GM12878 (cell line): ENCODE data around the gene OSBPL5. TPM values are rescaled to one million over a fixed set of nuclear protein-coding genes. Genes with fewer than 3 reads are reported as not detected.

Experiments used
- ATAC-seq: fragments of 200-7000 bp; cut with Tn5 transposase; 3 replicates; pipeline ENCODE4 v1.9.1; 2020; ENCODE audit warnings: mild to moderate bottlenecking, moderate library complexity
- BruUV-seq: library from RNA; stranded (reverse); fragments of 400-500 nt; replicated peaks from 2 replicates; lab custom pipeline; 2021; lab: Mats Ljungman, UMichigan
- CTCF ChIA-PET: fragments of 300-600 bp; sonication (Branson Sonifier 250); formaldehyde crosslinking; extraction: SDS; loops from one replicate; lab custom pipeline; 2021; ENCODE audit warnings: inconsistent platforms; lab: Yijun Ruan, JAX
- POLR2A ChIA-PET: fragments of 350-600 bp; formaldehyde crosslinking; extraction: SDS; loops from one replicate; lab custom pipeline; 2021; ENCODE audit warnings: inconsistent platforms; lab: Charles Lee
- RAD21 ChIA-PET: fragments of 300-600 bp; sonication (Branson Sonifier 250); formaldehyde crosslinking; loops from one replicate; lab custom pipeline; 2023; ENCODE audit warnings: antibody characterized with exemption; ENCODE audit not compliant: unreplicated experiment; lab: Charles Lee
- SMC1A ChIA-PET: fragments of 300-600 bp; sonication (Branson Sonifier 250); formaldehyde crosslinking; loops from one replicate; lab custom pipeline; 2023; ENCODE audit not compliant: unreplicated experiment, uncharacterized antibody; lab: Charles Lee
- DNase-seq: peaks from one replicate; pipeline ENCODE4 v3.0.0-alpha.2; 2011; ENCODE audit warnings: low read depth, low spot score
- FAIRE-seq: peaks from 3 replicates; lab custom pipeline; 2011; peaks lifted over from hg19 to GRCh38; lab: Jason Lieb, UNC
- H2AFZ ChIP-seq: 2 replicates; pipeline ENCODE4 v1.6.0; 2011; ENCODE audit warnings: low read depth, low read length, control low read depth; ENCODE audit not compliant: control insufficient read depth
- H3K27ac ChIP-seq: 2 replicates; pipeline ENCODE4 v1.5.1; 2011; ENCODE audit warnings: control low read depth; ENCODE audit not compliant: control insufficient read depth, insufficient read depth
- H3K27me3 ChIP-seq, 2 experiments: replicated peaks in 1 of 2; 2 replicates each; pipeline versions ENCODE4 v1.6.0 to v1.6.1; 2011; ENCODE audit warnings: low read length in 1 of 2; ENCODE audit not compliant: control insufficient read depth in 2 of 2, insufficient read depth in 2 of 2
- H3K36me3 ChIP-seq, 2 experiments: 2 replicates each; pipeline ENCODE4 v1.5.1; 2011; ENCODE audit warnings: low read length in 1 of 2; ENCODE audit not compliant: control insufficient read depth in 2 of 2, insufficient read depth in 2 of 2
- H3K4me1 ChIP-seq: 2 replicates; pipeline ENCODE4 v1.6.1; 2011; ENCODE audit warnings: mild to moderate bottlenecking, low read length, moderate library complexity, mixed read lengths; ENCODE audit not compliant: control insufficient read depth, insufficient read depth
- H3K4me2 ChIP-seq: 2 replicates; pipeline ENCODE4 v1.6.0; 2011; ENCODE audit warnings: control low read depth; ENCODE audit not compliant: control insufficient read depth, insufficient read depth
- H3K4me3 ChIP-seq: fragments of 200-600 bp; sonication (generic); 2 replicates; pipeline ENCODE4 v1.5.1; 2016
- H3K79me2 ChIP-seq: 2 replicates; pipeline ENCODE4 v1.6.0; 2011; ENCODE audit warnings: low read length; ENCODE audit not compliant: control insufficient read depth, insufficient read depth
- H3K9ac ChIP-seq: 2 replicates; pipeline ENCODE4 v1.8.0; 2011; ENCODE audit warnings: low read length, control low read depth, mixed read lengths; ENCODE audit not compliant: control insufficient read depth, insufficient read depth
- H3K9me3 ChIP-seq: replicated peaks from 3 replicates; pipeline ENCODE4 v1.5.1; 2011; ENCODE audit warnings: mild to moderate bottlenecking, low read length; ENCODE audit not compliant: control insufficient read depth, insufficient read depth
- H4K20me1 ChIP-seq: 2 replicates; pipeline ENCODE4 v1.6.0; 2011; ENCODE audit not compliant: control insufficient read depth, insufficient read depth
- BACH1 ChIP-seq: fragments of 450-650 bp; IDR thresholded peaks from 2 replicates; pipeline ENCODE4 v1.6.1; 2017; ENCODE audit warnings: mild to moderate bottlenecking, borderline replicate concordance
- EGR1 ChIP-seq, 2 experiments: IDR thresholded peaks; 1 replicate in 1 of 2; 2 replicates in 1 of 2; pipeline ENCODE4 v1.6.1; 2011 to 2012; ENCODE audit warnings: low read depth in 2 of 2, low read length in 2 of 2, borderline replicate concordance in 1 of 2, mild to moderate bottlenecking in 1 of 2, moderate library complexity in 1 of 2
- WGBS: methylation state at CpG from one replicate; pipeline ENCODE4 v1.1.6; 2016; ENCODE audit warnings: low lambda C conversion rate; ENCODE audit not compliant: insufficient replicate concordance, insufficient coverage; ENCODE audit errors: missing lambda C conversion rate; 5-methylcytosine and 5-hydroxymethylcytosine counted together
- in situ Hi-C: fragments of 300-500 bp; cut with MboI; formaldehyde crosslinking; loops from 9 replicates; pipeline ENCODE4 v1.14.3; 2018; ENCODE audit warnings: mixed read lengths
- intact Hi-C: fragments of 100-400 bp; cut with micrococcal nuclease; formaldehyde crosslinking; loops from one replicate; pipeline ENCODE4 v1.14.2; 2022; ENCODE audit not compliant: unreplicated experiment
- polyA plus RNA-seq, 11 experiments: library from polyadenylated mRNA; depleted of rRNA in 4 of 11; unstranded in 6 of 11; stranded (reverse) in 5 of 11; fragments of >200 nt; fragmentation: Nextera tagmentation in 4 of 11; fragmentation: Illumina TruSeq in 1 of 11; extraction: Ambion mirVana in 4 of 11; extraction: Trizol in 1 of 11; gene quantifications; 1 replicate in 1 of 11; 2 replicates in 10 of 11; pipeline versions ENCODE4 v1.2.1 to v1.2.3, GENCODE V29; 2011 to 2016; ENCODE audit warnings: inconsistent platforms in 2 of 11, missing spikeins in 2 of 11, low read depth in 1 of 11
- total RNA-seq, 4 experiments: library from RNA; depleted of rRNA in 3 of 4; stranded (reverse); fragments of >200 nt in 3 of 4; fragmentation: Illumina TruSeq in 1 of 4; extraction: Trizol in 1 of 4; gene quantifications; 2 replicates each; pipeline versions ENCODE4 v1.2.1 to v1.2.3, GENCODE V29; 2013 to 2021
- TF ChIP-seq, protein P1 (sequence below): fragments of 450-650 bp; IDR thresholded peaks from 2 replicates; pipeline ENCODE4 v1.6.1; 2017; ENCODE audit warnings: mild to moderate bottlenecking, low read depth, inconsistent platforms; ENCODE audit not compliant: poor library complexity, severe bottlenecking
- TF ChIP-seq, protein P2 (sequence below): fragments of 450-650 bp; IDR thresholded peaks from 2 replicates; pipeline ENCODE4 v1.6.1; 2017; ENCODE audit warnings: borderline replicate concordance

OSBPL5 gene
- total and polyA plus RNA-seq, 10 of the 15 experiments (the other 5 are each of a cell fraction or from before 2014, with no cell fraction given), result not detected

DNA sequence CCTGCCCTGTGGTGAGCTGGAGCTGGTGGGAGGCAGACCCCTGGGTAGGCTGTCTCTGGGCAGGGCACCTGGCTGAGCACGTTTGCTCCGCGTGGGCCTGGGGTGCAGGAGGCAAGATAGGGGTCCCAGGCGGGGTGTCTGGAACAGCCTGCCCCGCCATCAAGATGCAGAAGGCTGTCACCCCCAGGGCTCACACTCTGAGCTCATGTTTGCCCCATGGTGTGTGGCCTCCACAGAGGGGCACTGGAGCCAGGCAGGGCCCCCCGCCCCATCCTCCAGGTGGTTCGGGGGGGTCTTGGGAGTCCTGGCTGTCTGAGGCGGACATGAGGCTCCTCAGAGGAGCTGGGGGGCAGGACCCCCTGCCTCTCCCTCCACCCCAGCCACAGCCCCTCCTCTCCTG is 79.0 kb downstream of the OSBPL5 start (continued):
- TF ChIP-seq, protein P1, sequence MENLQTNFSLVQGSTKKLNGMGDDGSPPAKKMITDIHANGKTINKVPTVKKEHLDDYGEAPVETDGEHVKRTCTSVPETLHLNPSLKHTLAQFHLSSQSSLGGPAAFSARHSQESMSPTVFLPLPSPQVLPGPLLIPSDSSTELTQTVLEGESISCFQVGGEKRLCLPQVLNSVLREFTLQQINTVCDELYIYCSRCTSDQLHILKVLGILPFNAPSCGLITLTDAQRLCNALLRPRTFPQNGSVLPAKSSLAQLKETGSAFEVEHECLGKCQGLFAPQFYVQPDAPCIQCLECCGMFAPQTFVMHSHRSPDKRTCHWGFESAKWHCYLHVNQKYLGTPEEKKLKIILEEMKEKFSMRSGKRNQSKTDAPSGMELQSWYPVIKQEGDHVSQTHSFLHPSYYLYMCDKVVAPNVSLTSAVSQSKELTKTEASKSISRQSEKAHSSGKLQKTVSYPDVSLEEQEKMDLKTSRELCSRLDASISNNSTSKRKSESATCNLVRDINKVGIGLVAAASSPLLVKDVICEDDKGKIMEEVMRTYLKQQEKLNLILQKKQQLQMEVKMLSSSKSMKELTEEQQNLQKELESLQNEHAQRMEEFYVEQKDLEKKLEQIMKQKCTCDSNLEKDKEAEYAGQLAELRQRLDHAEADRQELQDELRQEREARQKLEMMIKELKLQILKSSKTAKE, result no peak

DNA sequence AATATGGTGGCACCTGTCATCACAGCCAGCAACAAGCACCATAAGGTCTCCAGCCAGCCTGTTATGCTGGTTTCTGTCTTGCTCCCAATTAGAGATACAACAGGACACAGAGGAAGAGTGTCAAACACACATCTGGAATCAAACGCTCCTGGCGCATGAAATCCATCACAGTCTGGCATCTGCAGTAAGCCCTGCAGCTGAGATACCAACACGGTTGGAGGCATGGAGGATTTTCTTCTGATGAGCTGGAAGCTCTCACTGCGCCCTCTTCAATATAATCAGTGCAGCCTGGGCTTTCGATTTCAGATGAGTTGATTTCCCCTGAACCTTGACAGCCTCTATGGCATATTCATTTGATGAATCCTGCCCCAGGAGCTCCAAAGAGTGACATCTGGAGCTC is 80.1 kb downstream of the OSBPL5 start:
- SMC1A ChIA-PET, result interaction anchor here (0.8 to 1.8 kb wide), 3 partner anchors 35 to 129 kb away, joined by 3 to 7 read pairs (median 6); no protein-coding TSS in a partner anchor

More for the DNA sequence above, 80.1 kb downstream of the OSBPL5 start:
- ChIA-PET RAD21 (interaction anchor here (1.6 kb wide), 1 partner anchor 36 kb away, joined by 6 read pairs; no protein-coding TSS in a partner anchor), CTCF (interaction anchor here (1.1 to 1.8 kb wide), 3 partner anchors 35 to 552 kb away, joined by 3 to 5 read pairs (median 4); no protein-coding TSS in a partner anchor), POLR2A (no interaction called here)
- no peaks in the 10 kb centered on the region for H3K36me3 ChIP-seq
- intact Hi-C loops (no loop called here), in situ Hi-C loops (no loop called here)
- no peak overlapping the region for H3K4me3 ChIP-seq
- no peak overlapping the region for H3K27ac ChIP-seq
- H3K9ac ChIP-seq, result no peak overlapping the region
- H4K20me1 ChIP-seq, result no peaks in the 10 kb centered on the region
- no peak for TF ChIP-seq EGR1 (IDR thresholded peaks at IDR 0.05; ENCODE audit: borderline replicate concordance in 1 of 2, low read depth in 2 of 2, low read length in 2 of 2)
- TF ChIP-seq, protein P2, sequence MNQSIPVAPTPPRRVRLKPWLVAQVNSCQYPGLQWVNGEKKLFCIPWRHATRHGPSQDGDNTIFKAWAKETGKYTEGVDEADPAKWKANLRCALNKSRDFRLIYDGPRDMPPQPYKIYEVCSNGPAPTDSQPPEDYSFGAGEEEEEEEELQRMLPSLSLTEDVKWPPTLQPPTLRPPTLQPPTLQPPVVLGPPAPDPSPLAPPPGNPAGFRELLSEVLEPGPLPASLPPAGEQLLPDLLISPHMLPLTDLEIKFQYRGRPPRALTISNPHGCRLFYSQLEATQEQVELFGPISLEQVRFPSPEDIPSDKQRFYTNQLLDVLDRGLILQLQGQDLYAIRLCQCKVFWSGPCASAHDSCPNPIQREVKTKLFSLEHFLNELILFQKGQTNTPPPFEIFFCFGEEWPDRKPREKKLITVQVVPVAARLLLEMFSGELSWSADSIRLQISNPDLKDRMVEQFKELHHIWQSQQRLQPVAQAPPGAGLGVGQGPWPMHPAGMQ, result no peak
- TF ChIP-seq BACH1, result no peak
- DNase-seq, result no peak
- H3K27me3 ChIP-seq, result no peaks in the 10 kb centered on the region
- no peak overlapping the region for H2AFZ ChIP-seq
- no peaks in the 10 kb centered on the region for H3K4me1 ChIP-seq
- BruUV-seq, result no TSS peak
- no peak for FAIRE-seq
- no peaks in the 10 kb centered on the region for H3K9me3 ChIP-seq
- H3K79me2 ChIP-seq, result no peaks in the 10 kb centered on the region
- no peak for ATAC-seq
- WGBS, result 51% methylated on average over 5 of the region's 5 CpGs
- H3K4me2 ChIP-seq, result no peak overlapping the region
